SU-DHL-6 (cell line): ENCODE results near the gene OR4E2.
A peak's percentile ranks its signal among the peaks of the same experiment; 100 is the strongest.

Source experiments
- H2AFZ ChIP-seq: fragments of 200-600 bp; sonication (generic); 2 replicates; pipeline ENCODE4 v1.6.1; 2014; ENCODE audit warnings: low read depth, mild to moderate bottlenecking, moderate library complexity, mixed read lengths, antibody characterized with exemption, low read length; ENCODE audit not compliant: severe bottlenecking
- H3F3A ChIP-seq: fragments of 200-600 bp; shearing (Covaris generic); 2 replicates; pipeline ENCODE4 v1.6.0; 2016; ENCODE audit warnings: antibody characterized with exemption, mild to moderate bottlenecking; ENCODE audit not compliant: insufficient read depth
- H3K27ac ChIP-seq: fragments of 200-600 bp; sonication (generic); 2 replicates; pipeline ENCODE4 v1.5.1; 2016; ENCODE audit warnings: low read depth, mild to moderate bottlenecking, low read length, moderate library complexity, mixed read lengths
- H3K27me3 ChIP-seq: fragments of 200-600 bp; sonication (generic), shearing (Covaris generic); 2 replicates; pipeline ENCODE4 v1.6.0; 2014; ENCODE audit warnings: mild to moderate bottlenecking, low read length
- H3K36me3 ChIP-seq: fragments of 200-600 bp; sonication (generic); 2 replicates; pipeline ENCODE4 v1.6.1; 2014; ENCODE audit warnings: mild to moderate bottlenecking, low read length, mixed read lengths
- H3K4me2 ChIP-seq: fragments of 300-600, 200-600 bp; shearing (Covaris generic), sonication (generic); 2 replicates; pipeline ENCODE4 v1.6.0; 2014; ENCODE audit warnings: low read length, low read depth, mild to moderate bottlenecking; ENCODE audit not compliant: poor library complexity, severe bottlenecking
- H3K4me3 ChIP-seq: fragments of 200-600 bp; sonication (generic); 2 replicates; pipeline ENCODE4 v1.5.1; 2014; ENCODE audit warnings: antibody characterized with exemption, low read length, mild to moderate bottlenecking, mixed read lengths; ENCODE audit not compliant: insufficient read depth, poor library complexity, severe bottlenecking
- H3K79me2 ChIP-seq: fragments of 200-600 bp; sonication (generic); 2 replicates; pipeline ENCODE4 v1.6.1; 2014; ENCODE audit warnings: mild to moderate bottlenecking, low read length, moderate library complexity; ENCODE audit not compliant: insufficient read depth
- H3K9ac ChIP-seq: fragments of 200-600 bp; sonication (generic); 2 replicates; pipeline ENCODE4 v1.7.0; 2014; ENCODE audit warnings: mild to moderate bottlenecking, low read length
- H3K9me2 ChIP-seq: fragments of 200-600 bp; sonication (generic); replicated peaks from 2 replicates; pipeline ENCODE4 v1.6.1; 2014; ENCODE audit warnings: low read length; ENCODE audit not compliant: insufficient read depth
- H3K9me3 ChIP-seq: fragments of 200-600 bp; sonication (generic); 2 replicates; pipeline ENCODE4 v1.6.1; 2014; ENCODE audit warnings: low read length, mixed read lengths; ENCODE audit not compliant: insufficient read depth
- H4K20me1 ChIP-seq: fragments of 200-600 bp; sonication (generic); 2 replicates; pipeline ENCODE4 v1.6.1; 2014; ENCODE audit warnings: low read depth, mild to moderate bottlenecking, antibody characterized with exemption, low read length, moderate library complexity, mixed read lengths
- EZH2phosphoT487 ChIP-seq: fragments of 200-600 bp; sonication (generic), shearing (Covaris generic); conservative IDR thresholded peaks from 2 replicates; pipeline ENCODE4 v1.6.1; 2018; ENCODE audit warnings: mild to moderate bottlenecking, antibody characterized with exemption, low read length, moderate library complexity, mixed read lengths
- TF ChIP-seq, protein P1 (sequence below): fragments of 200-600 bp; sonication (generic); IDR thresholded peaks from one replicate; pipeline ENCODE4 v1.5.1; 2017; ENCODE audit warnings: antibody characterized with exemption, mild to moderate bottlenecking, low read length, moderate library complexity; ENCODE audit not compliant: insufficient read depth, poor library complexity, severe bottlenecking

Gene OR4E2

DNA sequence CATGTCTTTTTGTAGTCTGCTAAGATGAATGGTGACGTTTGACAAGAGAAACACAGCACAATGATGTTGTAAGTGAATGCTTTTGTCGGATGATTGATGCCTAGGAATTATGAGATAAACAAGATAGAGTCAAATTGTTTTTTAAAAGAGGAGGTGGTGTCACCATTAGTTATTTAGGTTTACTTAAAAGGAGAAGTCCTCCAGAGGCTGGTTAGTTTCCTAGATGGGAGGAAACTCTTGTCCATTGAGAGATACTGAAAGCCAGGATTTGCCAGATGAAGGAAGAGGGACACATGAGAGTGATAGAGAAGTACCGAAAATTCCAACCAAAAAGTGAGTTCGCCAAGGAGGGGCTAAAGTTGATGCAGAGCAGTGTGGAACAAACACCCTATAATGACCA, 18.8 kb upstream of the OR4E2 start, which contains the start of gene OR10G2:
Gene OR10G2, minus strand, starts transcription at position 101 of the 400 bp plus-strand sequence. Its CDS starts 98 bp downstream, at position 3.
- TF ChIP-seq, protein P1, sequence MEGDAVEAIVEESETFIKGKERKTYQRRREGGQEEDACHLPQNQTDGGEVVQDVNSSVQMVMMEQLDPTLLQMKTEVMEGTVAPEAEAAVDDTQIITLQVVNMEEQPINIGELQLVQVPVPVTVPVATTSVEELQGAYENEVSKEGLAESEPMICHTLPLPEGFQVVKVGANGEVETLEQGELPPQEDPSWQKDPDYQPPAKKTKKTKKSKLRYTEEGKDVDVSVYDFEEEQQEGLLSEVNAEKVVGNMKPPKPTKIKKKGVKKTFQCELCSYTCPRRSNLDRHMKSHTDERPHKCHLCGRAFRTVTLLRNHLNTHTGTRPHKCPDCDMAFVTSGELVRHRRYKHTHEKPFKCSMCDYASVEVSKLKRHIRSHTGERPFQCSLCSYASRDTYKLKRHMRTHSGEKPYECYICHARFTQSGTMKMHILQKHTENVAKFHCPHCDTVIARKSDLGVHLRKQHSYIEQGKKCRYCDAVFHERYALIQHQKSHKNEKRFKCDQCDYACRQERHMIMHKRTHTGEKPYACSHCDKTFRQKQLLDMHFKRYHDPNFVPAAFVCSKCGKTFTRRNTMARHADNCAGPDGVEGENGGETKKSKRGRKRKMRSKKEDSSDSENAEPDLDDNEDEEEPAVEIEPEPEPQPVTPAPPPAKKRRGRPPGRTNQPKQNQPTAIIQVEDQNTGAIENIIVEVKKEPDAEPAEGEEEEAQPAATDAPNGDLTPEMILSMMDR = no peak
- TF ChIP-seq EZH2phosphoT487 = no peak
- H3K9me2 ChIP-seq = no peaks in the 10 kb centered on the region
- H3K36me3 ChIP-seq = no peaks in the 10 kb centered on the region
- no peak within 1 kb of the TSS for H3K4me3 ChIP-seq
- no peak within 1 kb of the TSS for H3K27ac ChIP-seq
- H3K9me3 ChIP-seq = no peaks in the 10 kb centered on the region
- H3K27me3 ChIP-seq = 0 out of 2 replicates have a peak, but pooled peaks cover 2% of the 10 kb centered on the region
- H3K79me2 ChIP-seq = no peaks in the 10 kb centered on the region
- H3F3A ChIP-seq = no peaks in the 10 kb centered on the region; the same call in 1 of the 2 replicates
- no peaks in the 10 kb centered on the region for H4K20me1 ChIP-seq
- H3K9ac ChIP-seq = no peak within 1 kb of the TSS
- H3K4me2 ChIP-seq = no peak within 1 kb of the TSS
- H2AFZ ChIP-seq = no peak within 1 kb of the TSS

DNA sequence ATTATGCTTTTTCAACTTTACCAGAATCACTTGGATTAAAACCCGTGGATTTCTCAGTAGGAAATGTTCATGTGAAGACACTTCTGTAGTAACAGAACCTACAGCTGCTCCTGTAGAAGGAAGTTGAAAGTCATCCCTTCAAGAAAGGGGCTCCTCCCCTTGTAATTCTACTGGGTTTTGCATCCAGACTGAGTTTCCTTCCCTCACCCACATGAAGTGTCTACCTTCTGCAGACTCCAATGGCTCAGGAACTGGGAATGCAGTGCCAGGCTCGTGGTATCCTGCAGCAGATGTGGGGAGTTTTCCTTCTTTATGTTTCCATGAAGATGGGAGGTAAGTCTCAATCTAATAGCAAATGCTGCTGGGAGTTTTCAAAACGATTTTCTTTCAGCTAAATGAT, 11.0 kb upstream of the OR4E2 start:
- TF ChIP-seq EZH2phosphoT487 = no peak
- TF ChIP-seq, protein P1 = no peak
- Histone ChIP-seq H4K20me1 (no peaks in the 10 kb centered on the region), H3K4me2 (no peak overlapping the region), H3K27ac (no peak overlapping the region), H3F3A (no peaks in the 10 kb centered on the region; the same call in 1 of the 2 replicates), H3K4me3 (no peak overlapping the region), H3K9me2 (no peaks in the 10 kb centered on the region), H3K27me3 (no peaks in the 10 kb centered on the region), H2AFZ (no peak overlapping the region), H3K36me3 (no peaks in the 10 kb centered on the region), H3K9ac (no peak overlapping the region), H3K79me2 (no peaks in the 10 kb centered on the region), H3K9me3 (no peaks in the 10 kb centered on the region)

DNA sequence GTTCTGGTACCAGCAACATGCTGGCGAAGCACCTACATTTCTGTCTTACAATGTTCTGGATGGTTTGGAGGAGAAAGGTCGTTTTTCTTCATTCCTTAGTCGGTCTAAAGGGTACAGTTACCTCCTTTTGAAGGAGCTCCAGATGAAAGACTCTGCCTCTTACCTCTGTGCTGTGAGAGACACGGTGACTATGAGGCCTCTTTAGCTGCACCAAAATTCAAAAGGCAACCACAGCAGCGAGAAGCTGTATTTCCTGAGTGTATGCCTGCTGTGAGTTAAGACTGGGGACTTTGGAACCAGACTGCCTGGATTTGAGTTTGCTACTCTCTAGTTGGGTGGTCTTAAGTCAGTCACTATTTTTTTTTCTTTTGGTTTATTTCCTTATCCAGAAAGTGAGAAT, 10.2 kb upstream of the OR4E2 start:
- H2AFZ ChIP-seq = peak overlapping the region; percentile 6
- H3K4me2 ChIP-seq = peak overlapping the region; percentile 1
- H4K20me1 ChIP-seq = no peaks in the 10 kb centered on the region
- no peak overlapping the region for H3K9ac ChIP-seq
- no peaks in the 10 kb centered on the region for H3K79me2 ChIP-seq
- no peak for TF ChIP-seq EZH2phosphoT487
- TF ChIP-seq, protein P1 = no peak
- no peak overlapping the region for H3K27ac ChIP-seq
- no peaks in the 10 kb centered on the region for H3K36me3 ChIP-seq
- H3K27me3 ChIP-seq = no peaks in the 10 kb centered on the region
- H3K4me3 ChIP-seq = no peak overlapping the region
- H3K9me3 ChIP-seq = no peaks in the 10 kb centered on the region
- no peaks in the 10 kb centered on the region; the same call in 1 of the 2 replicates for H3F3A ChIP-seq
- no peaks in the 10 kb centered on the region for H3K9me2 ChIP-seq
